ENCODE measurements around the gene IMMP2L.
"Not testable (repeated sequence)": the region's sequence is repeated elsewhere in the genome, so short reads cannot be mapped to it uniquely, and the experiment has no call there.

The IMMP2L gene

GRCh38 chr7:110964775-110965174 lies 597.5 kb downstream of the IMMP2L start:
- DNase-seq (ENCODE audit: low read depth, low spot score), result no peak
- no peak overlapping the region for H3K4me3 ChIP-seq (ENCODE audit: low read length)

GRCh38 chr7:110962826-110963225 lies 599.5 kb downstream of the IMMP2L start:
- H3K4me3 ChIP-seq (ENCODE audit: low read length), result no peak overlapping the region
- DNase-seq (ENCODE audit: low read depth, low spot score), result no peak

GRCh38 chr7:110962374-110962773 lies 599.9 kb downstream of the IMMP2L start:
- DNase-seq (ENCODE audit: low read depth, low spot score), result no peak
- H3K4me3 ChIP-seq (ENCODE audit: low read length), result no peak overlapping the region

GRCh38 chr7:110960811-110961210 lies 601.5 kb downstream of the IMMP2L start:
- H3K4me3 ChIP-seq (ENCODE audit: low read length), result no peak overlapping the region
- DNase-seq (ENCODE audit: low read depth, low spot score), result no peak

GRCh38 chr7:110948280-110948679 lies 614.0 kb downstream of the IMMP2L start:
- no peak for DNase-seq (ENCODE audit: low read depth, low spot score)

GRCh38 chr7:110947408-110947807 lies 614.9 kb downstream of the IMMP2L start:
- H3K4me3 ChIP-seq (ENCODE audit: low read length), result no peak overlapping the region
- no peak for DNase-seq (ENCODE audit: low read depth, low spot score)

More at GRCh38 chr7:110948280-110948679, 614.0 kb downstream of the IMMP2L start:
- no peak overlapping the region for H3K4me3 ChIP-seq (ENCODE audit: low read length)

- no peak for DNase-seq (ENCODE audit: low read depth, low spot score)
- H3K4me3 ChIP-seq (ENCODE audit: low read length), result no peak overlapping the region
These were observed 617.2 kb downstream of the IMMP2L start for GRCh38 chr7:110944966-110945644.

- no peak overlapping the region for H3K4me3 ChIP-seq (ENCODE audit: low read length)
- no peak for DNase-seq (ENCODE audit: low read depth, low spot score)
These were observed 617.8 kb downstream of the IMMP2L start for GRCh38 chr7:110944448-110944847.

- DNase-seq (ENCODE audit: low read depth, low spot score), result no peak
- no peak overlapping the region for H3K4me3 ChIP-seq (ENCODE audit: low read length)
These were observed 618.5 kb downstream of the IMMP2L start for GRCh38 chr7:110943701-110944345.

- no peak overlapping the region for H3K4me3 ChIP-seq (ENCODE audit: low read length)
- DNase-seq (ENCODE audit: low read depth, low spot score), result no peak
These were observed 620.9 kb downstream of the IMMP2L start for GRCh38 chr7:110941385-110941784.

- H3K4me3 ChIP-seq (ENCODE audit: low read length), result no peak overlapping the region
- DNase-seq (ENCODE audit: low read depth, low spot score), result no peak
These were observed 621.5 kb downstream of the IMMP2L start for GRCh38 chr7:110940756-110941155.

- no peak overlapping the region for H3K4me3 ChIP-seq (ENCODE audit: low read length)
- no peak for DNase-seq (ENCODE audit: low read depth, low spot score)
These were observed 624.1 kb downstream of the IMMP2L start for GRCh38 chr7:110938165-110938564.

GRCh38 chr7:110936665-110937064 lies 625.6 kb downstream of the IMMP2L start:
- not testable (repeated sequence) for H3K4me3 ChIP-seq (ENCODE audit: low read length); DNase-seq (ENCODE audit: low read depth, low spot score)

GRCh38 chr7:110929480-110930249 lies 632.6 kb downstream of the IMMP2L start:
- DNase-seq (ENCODE audit: low read depth, low spot score), result no peak

GRCh38 chr7:110922906-110923305 lies 639.4 kb downstream of the IMMP2L start:
- no peak overlapping the region for H3K4me3 ChIP-seq (ENCODE audit: low read length)
- no peak for DNase-seq (ENCODE audit: low read depth, low spot score)

More at GRCh38 chr7:110929480-110930249, 632.6 kb downstream of the IMMP2L start:
- H3K4me3 ChIP-seq (ENCODE audit: low read length), result no peak overlapping the region

- H3K4me3 ChIP-seq (ENCODE audit: low read length), result no peak overlapping the region
- DNase-seq (ENCODE audit: low read depth, low spot score), result no peak
These were observed 640.6 kb downstream of the IMMP2L start for GRCh38 chr7:110921595-110922151.

- no peak overlapping the region for H3K4me3 ChIP-seq (ENCODE audit: low read length)
- DNase-seq (ENCODE audit: low read depth, low spot score), result no peak
These were observed 643.2 kb downstream of the IMMP2L start for GRCh38 chr7:110918949-110919548.

- no peak for DNase-seq (ENCODE audit: low read depth, low spot score)
- no peak overlapping the region for H3K4me3 ChIP-seq (ENCODE audit: low read length)
These were observed 648.0 kb downstream of the IMMP2L start for GRCh38 chr7:110914263-110914662.

GRCh38 chr7:110911632-110912031 lies 650.7 kb downstream of the IMMP2L start:
- no peak for DNase-seq (ENCODE audit: low read depth, low spot score)
- H3K4me3 ChIP-seq (ENCODE audit: low read length), result no peak overlapping the region
